Measurements from ENCODE around the gene QRSL1.
A peak's percentile ranks its signal among the peaks of the same experiment; 100 is the strongest.
"Not testable (repeated sequence)": the region's sequence is repeated elsewhere in the genome, so short reads cannot be mapped to it uniquely, and the experiment has no call there.

The QRSL1 gene, protein sequence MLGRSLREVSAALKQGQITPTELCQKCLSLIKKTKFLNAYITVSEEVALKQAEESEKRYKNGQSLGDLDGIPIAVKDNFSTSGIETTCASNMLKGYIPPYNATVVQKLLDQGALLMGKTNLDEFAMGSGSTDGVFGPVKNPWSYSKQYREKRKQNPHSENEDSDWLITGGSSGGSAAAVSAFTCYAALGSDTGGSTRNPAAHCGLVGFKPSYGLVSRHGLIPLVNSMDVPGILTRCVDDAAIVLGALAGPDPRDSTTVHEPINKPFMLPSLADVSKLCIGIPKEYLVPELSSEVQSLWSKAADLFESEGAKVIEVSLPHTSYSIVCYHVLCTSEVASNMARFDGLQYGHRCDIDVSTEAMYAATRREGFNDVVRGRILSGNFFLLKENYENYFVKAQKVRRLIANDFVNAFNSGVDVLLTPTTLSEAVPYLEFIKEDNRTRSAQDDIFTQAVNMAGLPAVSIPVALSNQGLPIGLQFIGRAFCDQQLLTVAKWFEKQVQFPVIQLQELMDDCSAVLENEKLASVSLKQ

DNA sequence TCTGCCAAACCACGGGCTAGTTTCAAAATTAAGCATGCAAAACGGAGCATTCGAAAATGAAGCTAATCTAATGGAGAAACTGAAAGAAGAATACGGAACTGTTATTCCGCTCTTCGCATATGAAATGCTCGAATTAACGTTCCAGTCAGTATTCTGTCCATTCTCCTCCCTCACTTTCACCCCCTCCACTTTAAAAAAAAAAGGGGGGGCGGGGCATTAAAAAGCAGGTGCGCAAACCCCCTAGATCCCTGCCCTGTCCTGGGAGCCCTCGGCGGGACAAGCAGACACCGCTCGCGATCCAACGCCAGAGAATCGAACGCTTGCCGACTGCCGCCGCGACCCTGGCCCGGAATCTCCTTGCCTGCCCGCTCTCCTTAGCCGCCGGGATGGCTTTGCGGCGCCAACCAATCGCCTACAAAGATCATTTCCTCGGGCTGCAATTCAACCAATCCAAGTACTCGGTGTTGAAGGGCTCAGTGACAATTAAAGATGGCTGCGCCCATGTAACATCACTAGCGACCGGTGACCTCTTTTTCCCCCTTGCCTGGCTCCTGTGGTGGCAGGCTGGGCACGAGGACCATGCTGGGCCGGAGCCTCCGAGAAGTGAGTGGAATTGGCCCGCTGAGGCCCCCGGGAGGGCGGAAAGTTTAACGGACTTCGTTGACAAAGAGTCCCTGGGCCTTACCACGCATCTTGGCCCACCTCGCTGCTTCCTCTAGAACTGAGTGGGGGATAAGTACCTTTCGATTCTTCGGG, at the start of gene QRSL1, which contains the start of gene RTN4IP1:
Gene QRSL1, plus strand, starts transcription at position 476 of the 756 bp plus-strand sequence. Its CDS starts 104 bp downstream, at position 580.
Gene RTN4IP1, minus strand, starts transcription at position 396 of the 756 bp plus-strand sequence. CDS start 477 bp downstream, outside the sequence.
- peak; percentile 46 for DNase-seq (ENCODE audit: low read depth)

DNA sequence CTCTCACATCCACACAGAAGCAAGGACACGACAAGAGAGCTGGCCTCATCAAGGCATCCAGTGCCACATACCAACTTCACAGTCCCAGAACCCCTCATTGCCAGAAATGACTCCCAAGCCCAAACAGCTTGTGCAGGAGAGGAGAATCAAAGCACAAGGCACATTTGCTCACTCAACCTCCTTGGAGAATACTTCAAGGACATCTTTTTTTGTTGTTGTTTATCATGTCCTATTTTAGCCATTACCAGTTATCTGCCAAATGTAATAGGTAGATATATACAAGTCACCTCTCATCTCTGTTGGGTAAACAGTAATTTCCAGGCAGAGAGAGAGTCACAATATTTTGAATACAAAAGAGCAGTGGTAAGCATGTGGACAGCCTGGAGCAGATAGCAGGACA, 47.9 kb upstream of the QRSL1 start:
- DNase-seq (ENCODE audit: low read depth), result no peak

DNA sequence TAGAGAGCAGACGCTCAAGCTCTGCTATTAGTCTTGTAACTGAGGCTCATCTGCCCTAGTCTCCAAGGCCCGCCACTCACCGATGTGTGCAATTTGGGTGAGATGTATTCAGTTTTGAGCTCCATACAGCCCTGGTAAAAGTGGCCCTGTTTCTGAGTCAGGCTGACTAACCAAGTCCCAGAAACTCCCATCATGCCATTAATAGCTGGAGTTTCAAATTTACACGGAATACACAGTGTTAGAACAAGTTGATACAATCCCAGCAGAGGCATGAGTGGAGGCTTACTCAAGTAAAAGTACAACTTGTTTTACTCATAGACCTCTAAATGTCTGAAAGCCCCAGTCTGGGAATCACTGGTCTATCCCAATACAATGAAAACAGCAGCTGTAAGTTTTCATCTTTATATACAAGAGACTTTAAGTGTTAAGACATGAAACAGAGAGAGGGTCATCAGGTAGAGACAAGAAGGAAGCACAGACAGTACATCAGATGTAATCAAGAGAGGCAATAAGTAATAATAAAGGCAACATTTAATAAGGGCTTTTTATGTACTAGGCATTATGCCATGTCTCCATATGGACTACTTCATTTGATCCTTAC, 42.5 kb upstream of the QRSL1 start:
- no peak for DNase-seq (ENCODE audit: low read depth)

DNA sequence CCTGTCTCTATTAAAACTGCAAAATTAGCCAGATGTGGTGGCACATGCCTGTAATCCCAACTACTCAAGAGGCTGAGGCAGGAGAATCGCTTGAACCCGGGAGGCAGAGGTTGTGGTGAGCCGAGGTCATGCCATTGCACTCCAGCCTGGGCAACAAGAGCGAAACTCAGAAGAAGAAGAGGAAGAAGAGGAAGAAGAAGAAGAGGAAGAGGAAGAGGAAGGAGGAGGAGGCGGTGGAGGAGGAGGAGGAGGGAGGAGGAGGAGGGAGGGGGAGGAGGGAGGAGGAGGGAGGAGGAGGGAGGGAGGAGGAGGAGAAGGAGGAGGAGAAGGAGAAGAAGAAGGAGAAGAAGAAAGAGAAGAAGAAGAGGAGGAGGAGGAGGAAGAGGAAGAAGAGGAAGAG, 40.4 kb upstream of the QRSL1 start:
- DNase-seq (ENCODE audit: low read depth), result not testable (repeated sequence)

DNA sequence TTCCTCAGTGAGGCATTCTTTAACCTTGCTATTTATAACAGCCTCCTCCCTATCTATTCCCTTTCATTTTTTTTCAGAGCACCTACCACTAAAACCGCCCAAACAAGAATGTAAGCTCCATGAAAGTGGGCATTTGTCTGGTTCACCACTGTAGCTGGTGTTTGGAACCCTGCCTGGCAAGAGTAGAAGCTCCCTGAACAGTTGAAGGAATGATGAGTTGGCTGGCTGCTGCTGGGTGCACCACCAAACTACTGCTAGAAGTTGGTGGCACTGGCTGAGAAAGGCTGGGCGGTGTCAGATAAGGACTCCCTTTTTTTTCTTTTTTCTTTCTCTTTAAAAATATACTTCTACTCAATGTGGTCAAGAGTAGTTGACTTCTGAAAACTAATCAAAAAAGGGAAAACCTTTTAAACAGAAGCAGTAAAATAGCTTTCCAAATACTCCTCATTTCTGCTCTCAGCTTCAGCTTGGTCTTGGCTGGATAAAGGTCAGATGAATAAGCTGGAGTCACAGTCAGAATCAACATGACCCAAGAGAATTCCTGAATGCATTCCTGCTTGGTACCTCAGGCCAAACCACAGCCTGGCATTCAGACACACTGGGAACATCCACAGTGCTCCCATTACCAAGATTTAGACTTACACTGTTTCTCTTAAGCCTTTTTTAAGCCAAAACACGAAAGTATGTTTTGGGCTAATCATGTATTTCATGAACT, 38.1 kb upstream of the QRSL1 start:
- no peak for DNase-seq (ENCODE audit: low read depth)

DNA sequence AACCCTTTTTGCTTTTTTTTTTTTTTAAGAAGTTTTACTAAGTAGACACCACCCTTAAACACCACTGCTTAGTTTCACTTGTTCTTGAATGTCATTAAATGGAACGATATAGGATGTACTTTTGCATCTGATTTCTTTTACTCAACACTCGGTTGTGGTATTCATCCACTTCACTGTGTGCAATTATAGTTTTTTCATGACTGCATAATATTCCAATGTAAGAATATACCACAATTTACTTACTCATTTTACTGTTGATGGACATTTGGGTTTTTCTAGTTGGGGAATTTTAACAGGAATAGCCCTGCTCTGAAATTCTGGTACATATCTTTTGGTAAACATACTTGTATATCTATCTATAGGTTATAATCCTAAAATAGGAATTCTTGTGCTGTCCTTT, 29.9 kb upstream of the QRSL1 start:
- no peak for DNase-seq (ENCODE audit: low read depth)

DNA sequence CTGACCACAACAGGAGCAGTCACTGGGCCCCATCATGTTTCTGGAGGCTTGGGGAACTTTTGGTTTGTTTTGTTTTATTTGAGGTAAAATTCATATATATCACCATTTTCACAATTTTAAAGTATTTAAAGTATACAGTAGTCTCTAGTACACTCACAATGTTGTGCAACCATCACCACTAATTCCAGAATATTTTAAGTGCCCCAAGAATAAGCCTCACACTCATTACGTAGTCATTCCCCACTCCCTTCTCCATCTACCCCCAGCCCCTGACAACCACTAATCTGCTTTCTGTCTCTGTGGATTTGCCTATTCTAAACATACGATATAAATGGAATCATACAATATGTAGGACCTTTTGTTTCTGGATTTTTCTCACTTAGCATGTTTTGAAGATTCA, 29.0 kb upstream of the QRSL1 start:
- DNase-seq (ENCODE audit: low read depth), result no peak

DNA sequence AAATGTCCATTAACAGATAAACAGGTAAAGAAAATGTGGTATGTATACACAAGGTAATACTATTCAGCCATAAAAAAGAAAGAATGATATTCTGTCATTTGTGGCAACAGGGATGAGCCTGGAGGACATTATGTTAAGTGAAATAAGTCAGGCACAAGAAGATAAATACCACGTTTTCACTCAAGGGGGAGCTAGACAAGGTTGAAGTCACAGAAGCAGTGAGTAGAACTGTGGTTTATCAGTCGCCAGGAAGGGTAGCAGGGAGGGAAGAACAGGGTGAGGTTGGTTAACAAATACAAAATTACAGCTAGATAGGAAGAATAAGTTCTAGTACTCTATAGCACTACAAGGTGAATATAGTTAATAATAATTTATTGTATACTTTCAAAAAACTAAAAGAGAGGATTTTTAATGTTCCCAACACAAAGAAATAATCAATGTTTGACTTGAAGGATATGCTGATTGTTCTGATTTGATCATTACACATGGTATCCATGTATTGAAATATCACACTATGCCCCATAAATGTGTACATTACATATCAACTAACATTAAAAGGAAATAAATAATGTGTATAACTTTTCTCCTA, 21.2 kb upstream of the QRSL1 start:
- no peak for DNase-seq (ENCODE audit: low read depth)

DNA sequence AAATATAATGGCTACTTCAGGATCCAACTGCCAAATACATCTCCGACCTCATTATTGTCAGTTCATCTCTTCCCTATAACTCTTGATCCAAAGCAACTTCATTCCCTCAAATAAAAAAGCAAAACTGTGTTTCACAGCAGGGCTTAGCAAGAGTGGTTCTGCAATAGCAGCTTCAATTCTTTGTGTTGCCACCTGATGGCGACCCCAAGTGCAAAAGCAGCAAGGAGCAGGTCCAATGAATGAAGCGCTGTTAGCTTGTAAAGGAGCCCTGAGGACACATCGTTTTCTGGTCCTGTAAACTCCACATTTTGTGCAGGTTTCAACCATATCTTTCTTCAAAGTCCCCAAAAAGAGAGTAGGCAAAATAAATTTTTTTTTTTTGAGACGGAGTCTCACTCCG, 19.7 kb upstream of the QRSL1 start:
- DNase-seq (ENCODE audit: low read depth), result no peak

DNA sequence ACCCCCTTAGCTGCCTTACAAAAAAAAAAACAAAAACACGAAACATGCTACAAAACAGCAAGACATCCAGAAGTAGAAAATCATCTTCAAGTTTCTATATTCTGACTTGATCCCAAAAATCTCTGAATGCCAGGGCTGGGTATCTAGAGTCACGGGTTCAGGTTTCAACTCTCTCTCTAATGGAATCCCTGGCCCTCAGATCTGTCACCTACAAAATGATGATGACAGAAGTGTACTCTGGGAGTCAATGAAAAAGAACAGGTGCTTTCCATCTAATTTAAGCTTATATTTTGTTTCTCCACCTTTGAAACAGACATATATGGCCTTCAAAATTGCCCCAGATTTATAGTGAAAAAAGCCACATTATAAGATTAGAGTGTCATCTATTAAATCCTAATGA, 18.3 kb upstream of the QRSL1 start:
- no peak for DNase-seq (ENCODE audit: low read depth)

DNA sequence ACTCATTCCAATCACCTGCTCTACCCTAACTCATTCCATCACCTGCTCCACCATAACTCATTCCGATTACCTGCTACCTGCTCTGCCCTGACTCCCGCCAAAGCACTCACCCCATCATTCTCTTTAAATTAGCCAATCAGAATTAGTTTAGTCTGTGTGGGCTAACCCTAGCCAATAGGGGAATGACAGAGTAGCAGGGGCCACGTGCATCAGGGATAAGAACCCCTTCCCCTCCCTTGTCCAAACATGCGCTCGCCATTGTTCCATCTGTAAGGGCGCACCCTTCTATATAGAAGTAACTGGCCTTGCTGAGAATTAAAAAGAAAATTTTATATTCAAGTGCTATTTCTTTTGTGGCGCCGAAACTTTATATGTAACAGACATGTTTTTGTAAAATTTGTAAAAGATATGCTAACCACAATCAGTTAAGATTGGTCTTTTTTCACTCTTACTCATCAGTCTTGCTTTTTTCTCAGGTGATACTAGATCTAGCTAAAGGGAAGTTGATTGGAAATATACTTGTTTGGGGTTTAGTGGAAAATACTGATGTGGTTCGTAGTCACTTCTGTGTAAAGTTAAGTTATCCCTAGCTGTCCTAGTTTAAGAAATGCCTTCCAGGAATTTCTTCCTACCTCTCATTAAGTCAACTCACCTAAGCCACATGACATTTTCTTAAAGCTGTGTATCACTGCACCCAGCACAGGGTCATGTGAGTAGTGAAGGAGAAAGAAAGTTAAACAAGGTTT, 16.5 kb upstream of the QRSL1 start:
- DNase-seq (ENCODE audit: low read depth), result no peak

DNA sequence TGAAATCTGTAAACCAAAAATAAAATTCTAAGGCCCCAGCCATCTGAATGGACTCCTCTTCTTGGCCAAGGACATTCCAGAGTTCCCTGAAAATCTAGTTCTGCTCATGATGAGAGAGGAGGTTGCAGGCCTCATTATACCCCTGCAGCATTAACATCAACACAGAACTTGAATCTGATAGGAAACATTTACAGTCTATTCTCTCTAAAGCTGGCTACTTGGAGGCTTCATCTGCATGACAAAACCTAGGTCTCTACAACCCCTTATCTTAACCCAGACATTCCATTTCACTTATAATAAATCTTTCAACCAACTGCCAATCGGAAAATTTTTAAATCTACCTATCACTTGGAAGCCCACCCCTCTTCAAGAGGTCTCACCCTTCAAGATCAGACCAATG, 15.8 kb upstream of the QRSL1 start:
- no peak for DNase-seq (ENCODE audit: low read depth)

DNA sequence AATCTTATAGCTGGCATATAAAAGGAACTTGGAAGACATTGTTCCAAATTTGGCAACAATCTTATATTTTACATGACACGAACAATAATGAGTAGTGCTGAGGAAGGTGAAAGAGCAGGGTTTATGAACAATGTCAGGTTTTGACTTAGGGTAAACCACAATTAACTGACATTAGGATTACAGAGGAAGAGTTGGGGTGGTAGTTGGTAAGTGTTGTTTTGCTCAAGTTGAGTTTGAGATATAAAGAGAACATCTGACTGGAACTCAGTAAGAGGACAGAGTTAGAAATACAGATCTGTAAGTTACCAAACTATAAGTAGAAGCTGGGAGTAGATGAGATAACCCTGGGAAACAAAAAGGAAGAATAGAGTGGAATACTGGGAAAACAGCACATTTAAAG, 15.2 kb upstream of the QRSL1 start:
- DNase-seq (ENCODE audit: low read depth), result no peak

DNA sequence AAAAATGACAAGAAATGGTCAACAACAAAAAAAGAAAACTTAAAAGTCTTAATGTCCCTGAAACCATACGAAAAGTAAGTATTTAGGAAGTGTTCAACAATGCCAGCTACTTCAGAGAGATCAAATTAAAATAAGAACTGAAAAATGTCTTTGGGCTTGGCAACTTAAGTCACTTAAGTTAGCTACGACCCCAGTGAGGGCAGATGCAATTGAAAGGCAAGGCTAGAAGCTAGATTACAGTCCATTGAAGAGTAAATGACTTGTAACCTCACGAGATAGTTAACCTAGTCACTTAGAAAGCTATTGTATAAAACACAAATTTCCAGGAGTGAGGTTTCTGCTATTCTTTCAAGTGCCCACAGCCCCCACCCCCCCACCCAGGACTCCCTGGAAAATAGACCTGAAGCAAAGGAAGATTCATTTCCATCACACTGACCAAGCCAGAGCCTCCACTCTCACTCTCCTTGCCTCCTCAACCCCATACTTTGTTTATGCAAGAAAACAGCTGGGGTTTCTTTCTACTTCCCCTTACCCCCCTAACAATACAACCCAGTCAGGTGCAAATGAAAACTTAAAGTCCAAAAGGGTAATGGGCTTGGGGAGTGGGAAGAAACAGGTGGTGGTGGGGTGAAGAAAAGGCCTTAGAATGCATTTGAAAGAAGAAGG, 14.7 kb upstream of the QRSL1 start:
- DNase-seq (ENCODE audit: low read depth), result no peak

DNA sequence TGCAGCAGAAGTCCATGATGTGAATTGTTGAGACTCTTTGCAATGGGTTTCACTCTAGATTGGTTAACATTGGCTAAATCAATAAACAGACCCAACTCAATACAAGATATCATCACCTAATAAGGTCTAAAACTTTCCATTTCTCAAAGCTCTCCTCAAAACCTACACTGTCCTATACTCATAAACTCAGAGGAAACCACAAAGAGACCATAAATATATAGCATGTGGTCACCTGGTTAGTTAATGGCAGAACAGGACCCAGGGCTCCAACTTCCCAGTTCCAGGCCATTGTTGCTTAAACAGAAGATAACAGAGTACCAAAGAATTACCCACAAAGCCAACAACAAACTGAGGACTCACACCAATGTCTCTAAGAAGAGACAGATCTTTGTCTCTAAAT, 12.1 kb upstream of the QRSL1 start:
- no peak for DNase-seq (ENCODE audit: low read depth)

DNA sequence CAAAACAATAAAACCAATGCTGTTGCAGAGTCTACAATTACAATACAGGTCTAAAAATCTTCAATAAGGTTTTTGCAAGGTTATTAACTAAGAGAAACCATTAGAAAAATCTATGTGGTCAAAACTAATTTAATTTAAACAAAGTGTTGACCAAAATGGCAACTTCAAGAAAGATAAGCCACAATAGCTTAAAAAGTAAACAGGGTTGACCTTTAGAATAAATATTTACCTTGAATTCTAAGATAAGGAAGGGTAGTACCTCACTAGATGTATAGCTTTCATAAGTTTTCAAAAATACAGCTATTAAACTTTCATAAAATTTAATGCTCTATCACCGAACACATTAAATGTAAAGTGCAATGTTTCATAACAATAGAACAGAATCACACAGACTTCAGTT, 11.5 kb upstream of the QRSL1 start:
- no peak for DNase-seq (ENCODE audit: low read depth)

DNA sequence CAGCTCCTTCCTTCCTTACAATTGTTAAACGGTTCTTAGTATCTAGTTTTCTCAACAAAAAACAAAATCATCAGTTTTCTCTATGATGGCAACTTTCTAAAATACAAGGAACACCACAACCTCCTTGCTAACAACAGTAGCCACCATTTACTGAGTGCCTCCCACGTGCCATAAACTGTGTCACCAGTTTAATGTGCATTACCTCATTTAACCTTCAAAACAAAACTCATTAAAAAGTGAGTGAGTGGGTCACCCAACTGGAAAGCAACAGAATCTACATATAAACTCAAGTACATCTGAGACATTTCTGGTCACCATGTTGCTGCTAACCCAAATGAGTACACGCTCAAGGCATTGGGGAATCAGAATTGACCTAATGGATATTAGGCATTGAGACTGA, 11.1 kb upstream of the QRSL1 start:
- DNase-seq (ENCODE audit: low read depth), result no peak

DNA sequence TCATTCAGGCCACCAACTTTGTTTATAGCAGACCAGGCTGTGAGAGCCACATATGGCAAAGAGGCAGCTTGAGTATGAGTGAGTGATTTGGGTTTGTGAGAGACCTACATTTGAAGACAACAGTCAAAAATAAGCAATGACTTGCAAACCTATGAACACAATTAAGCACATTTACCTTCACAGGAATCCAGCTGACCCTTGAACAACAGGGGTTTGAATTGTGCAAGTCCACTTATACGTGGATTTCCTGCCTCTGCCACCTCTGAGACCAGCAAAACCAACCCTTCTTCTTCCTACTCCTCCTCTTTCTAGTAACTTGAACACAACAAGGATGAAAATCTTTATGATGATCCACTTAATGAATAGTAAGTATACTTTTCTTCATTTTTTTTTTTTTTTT, 10.2 kb upstream of the QRSL1 start:
- no peak for DNase-seq (ENCODE audit: low read depth)

DNA sequence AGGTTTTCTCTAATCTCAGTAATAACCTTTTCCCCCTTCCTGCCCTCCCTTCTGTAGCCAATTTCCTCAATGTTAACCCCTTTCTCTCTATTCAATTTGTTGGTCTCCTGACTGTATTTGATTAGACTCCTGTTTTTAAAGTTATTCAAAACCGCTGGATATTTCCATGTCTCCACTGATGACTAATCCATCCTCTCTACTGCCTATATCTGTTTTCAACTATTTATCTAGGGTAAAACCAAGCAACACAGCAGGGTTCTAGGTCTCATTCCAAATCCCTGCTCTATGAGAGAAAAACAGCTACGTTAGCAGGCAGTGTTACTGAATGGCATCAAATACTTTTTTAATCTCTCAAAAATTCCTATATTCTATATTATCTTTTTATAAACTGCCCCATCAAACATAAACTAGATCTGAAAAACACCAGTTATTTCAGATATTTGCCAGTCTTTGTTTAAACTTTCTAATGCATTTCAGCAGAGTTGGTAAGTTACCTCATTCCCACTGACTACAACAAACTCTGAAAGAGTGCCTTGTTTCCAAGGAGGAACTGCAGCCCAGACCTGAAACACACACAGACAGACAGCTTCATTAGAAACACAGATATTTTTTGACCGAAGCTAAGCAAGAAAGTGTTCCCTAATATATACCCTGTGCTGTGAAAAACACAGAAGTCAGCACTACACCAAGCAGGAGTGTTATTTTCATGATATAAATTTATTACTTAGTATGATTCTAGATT, 8.3 kb upstream of the QRSL1 start:
- DNase-seq (ENCODE audit: low read depth), result no peak

DNA sequence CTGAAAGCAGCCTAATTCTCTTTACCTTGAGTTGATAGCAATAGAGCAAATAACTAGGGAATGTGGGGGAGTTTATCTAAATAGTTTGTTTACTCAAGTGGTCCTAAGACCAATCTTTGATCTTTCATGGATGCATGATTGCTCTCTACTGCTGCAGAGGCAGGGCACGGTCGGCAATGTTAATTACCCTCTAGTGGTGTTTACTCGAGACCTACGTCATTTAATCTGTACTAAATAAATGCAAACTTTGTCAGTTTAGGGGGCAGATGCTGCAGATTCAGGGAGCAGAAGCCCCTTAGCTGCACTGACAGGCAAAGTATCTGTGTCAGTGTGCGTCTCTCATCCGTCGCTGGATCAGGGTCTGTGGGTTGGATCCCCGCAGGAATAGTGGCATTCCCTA, 7.0 kb upstream of the QRSL1 start:
- no peak for DNase-seq (ENCODE audit: low read depth)
